GM11168 (cell line): ENCODE measurements around the gene MUS81.

Experiments used
- in situ Hi-C: fragments of 300-500 bp; cut with MboI; formaldehyde crosslinking; loops from one replicate; pipeline ENCODE4 v1.12.0; 2022; ENCODE audit warnings: low sequenced_read_pairs; ENCODE audit not compliant: unreplicated experiment

MUS81 gene

GRCh38 chr11:65906602-65907001 is 46.4 kb downstream of the MUS81 start:
- in situ Hi-C loops = no loop called here

DNA sequence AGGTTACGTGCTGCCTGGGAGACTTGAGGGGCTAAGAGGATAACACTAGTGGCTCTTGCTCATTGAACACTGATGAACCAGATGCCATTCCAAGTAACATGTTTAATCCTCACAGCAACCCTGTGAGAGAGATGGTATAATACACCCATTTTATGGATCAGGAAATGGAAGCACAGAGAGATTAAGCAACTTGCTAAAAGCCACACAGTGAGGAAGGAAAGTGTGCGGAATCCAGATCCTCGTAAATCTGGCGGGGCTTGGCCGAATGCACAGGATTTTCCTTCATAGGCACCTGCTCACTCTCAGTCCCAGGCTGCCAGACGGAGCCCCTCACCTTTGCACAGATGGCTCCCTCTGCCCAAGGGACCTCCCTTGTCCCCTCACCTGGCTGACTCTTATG is 47.6 kb downstream of the MUS81 start:
- in situ Hi-C loops = no loop called here

DNA sequence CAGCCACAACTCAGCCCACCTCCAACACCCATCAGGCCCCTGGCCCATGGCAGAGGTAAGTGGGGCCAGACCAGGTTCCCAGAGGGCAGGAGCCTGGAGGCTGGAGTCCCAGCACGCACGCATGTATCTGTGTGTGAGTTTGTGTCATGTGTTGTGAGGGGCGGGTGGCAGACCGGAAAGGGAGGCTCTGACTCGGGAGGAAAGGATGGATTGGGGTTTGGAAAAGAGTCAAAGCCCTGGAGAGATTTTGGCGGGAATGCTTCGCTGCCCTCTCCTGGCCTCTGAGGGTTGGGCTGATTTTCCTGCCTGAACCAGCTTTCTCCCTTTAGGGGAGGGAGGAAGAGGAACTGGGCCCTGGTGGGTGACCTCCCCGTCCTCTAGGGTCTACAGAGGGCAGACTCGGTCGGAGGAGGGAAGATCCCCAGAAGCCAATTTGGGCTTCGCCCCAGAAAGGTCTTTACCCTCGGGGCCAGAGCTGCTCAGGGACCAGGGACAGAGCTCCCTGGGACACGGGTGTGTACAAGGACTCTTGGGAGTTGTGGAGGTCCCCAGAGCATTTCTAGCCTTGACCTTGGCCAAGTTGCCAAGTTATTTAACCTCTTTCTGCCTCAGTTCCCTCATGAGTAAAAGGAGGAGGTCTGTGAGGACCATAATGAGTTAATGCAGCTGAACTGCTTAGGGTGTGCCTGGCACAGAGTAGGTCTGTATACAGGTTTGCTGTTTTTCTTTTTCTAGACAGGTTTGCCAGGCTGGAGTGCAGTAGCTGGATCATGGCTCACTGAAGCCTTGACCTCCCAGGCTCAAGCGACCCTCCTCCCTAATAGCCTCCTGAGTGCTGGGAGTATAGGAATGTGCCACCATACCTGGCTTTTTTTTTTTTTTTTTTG is 51.7 kb downstream of the MUS81 start:
- in situ Hi-C loops = no loop called here

GRCh38 chr11:65912845-65913244 is 52.6 kb downstream of the MUS81 start:
- in situ Hi-C loops = no loop called here

GRCh38 chr11:65915101-65915820 is 55.0 kb downstream of the MUS81 start:
- in situ Hi-C loops = no loop called here

- in situ Hi-C loops = no loop called here
These were observed 55.6 kb downstream of the MUS81 start for GRCh38 chr11:65915821-65916251.
